HepG2 (cell line): ENCODE data around the gene C19orf73. TPM values are rescaled to one million over a fixed set of nuclear protein-coding genes. Genes with fewer than 3 reads are reported as not detected.

Experiments
- ESRRA ChIP-seq: sonication (generic); formaldehyde crosslinking; IDR thresholded peaks from 2 replicates; pipeline ENCODE4 v1.5.1; 2020; ENCODE audit warnings: mild to moderate bottlenecking, low read depth, missing genetic modification reagents
- FOXK1 ChIP-seq: sonication (generic); formaldehyde crosslinking; IDR thresholded peaks from 2 replicates; pipeline ENCODE4 v1.4.0; 2020; ENCODE audit warnings: low read depth, missing genetic modification reagents, borderline replicate concordance
- GABPA ChIP-seq, 2 experiments: IDR thresholded peaks; 2 replicates each; pipeline ENCODE4 v1.6.1; 2011 to 2016; ENCODE audit warnings: low read depth in 2 of 2, low read length in 1 of 2, missing biosample characterization in 1 of 2, missing genetic modification characterization in 1 of 2
- IKZF5 ChIP-seq: IDR thresholded peaks from 2 replicates; pipeline ENCODE4 v1.6.1; 2018; ENCODE audit warnings: missing genetic modification reagents, mild to moderate bottlenecking, missing compliant biosample characterization
- KDM2A ChIP-seq: sonication (generic); formaldehyde crosslinking; IDR thresholded peaks from 2 replicates; pipeline ENCODE4 v1.4.0; 2020; ENCODE audit warnings: low read depth, missing genetic modification reagents, borderline replicate concordance
- MEIS2 ChIP-seq: sonication (generic); formaldehyde crosslinking; IDR thresholded peaks from 2 replicates; pipeline ENCODE4 v1.9.0; 2021; ENCODE audit warnings: mild to moderate bottlenecking, missing genetic modification reagents
- MYC ChIP-seq: sonication (generic); formaldehyde crosslinking; IDR thresholded peaks from 2 replicates; pipeline ENCODE4 v1.9.0; 2021; ENCODE audit warnings: missing genetic modification reagents, borderline replicate concordance
- PPARG ChIP-seq: conservative IDR thresholded peaks from 2 replicates; pipeline ENCODE4 v1.6.1; 2016; ENCODE audit warnings: missing biosample characterization, missing genetic modification reagents
- REXO4 ChIP-seq: sonication (generic); formaldehyde crosslinking; IDR thresholded peaks from 2 replicates; pipeline ENCODE4 v1.8.0; 2022; ENCODE audit warnings: missing genetic modification reagents, mild to moderate bottlenecking, borderline replicate concordance
- SPEN ChIP-seq: sonication (generic); formaldehyde crosslinking; IDR thresholded peaks from 2 replicates; pipeline ENCODE4 v1.5.1; 2020; ENCODE audit warnings: low read depth, mild to moderate bottlenecking, missing genetic modification reagents
- THRA ChIP-seq: sonication (generic); formaldehyde crosslinking; IDR thresholded peaks from 2 replicates; pipeline ENCODE4 v1.4.0; 2020; ENCODE audit warnings: missing genetic modification reagents, borderline replicate concordance
- ZNF17 ChIP-seq: sonication (generic); formaldehyde crosslinking; IDR thresholded peaks from 2 replicates; pipeline ENCODE4 v1.5.0; 2020; ENCODE audit warnings: mild to moderate bottlenecking, missing genetic modification reagents
- ZNF263 ChIP-seq: sonication (generic); formaldehyde crosslinking; IDR thresholded peaks from 2 replicates; pipeline ENCODE4 v1.4.0; 2020; ENCODE audit warnings: missing genetic modification reagents
- ZNF550 ChIP-seq: sonication (generic); formaldehyde crosslinking; IDR thresholded peaks from 2 replicates; pipeline ENCODE4 v1.4.0; 2020; ENCODE audit warnings: mild to moderate bottlenecking, missing genetic modification reagents, borderline replicate concordance
- ZNF740 ChIP-seq: sonication (generic); formaldehyde crosslinking; IDR thresholded peaks from 2 replicates; pipeline ENCODE4 v1.4.0; 2020; ENCODE audit warnings: missing genetic modification reagents
- ZNF768 ChIP-seq: sonication (generic); formaldehyde crosslinking; IDR thresholded peaks from 2 replicates; pipeline ENCODE4 v1.4.0; 2020; ENCODE audit warnings: missing genetic modification reagents
- ZSCAN21 ChIP-seq: sonication (generic); formaldehyde crosslinking; IDR thresholded peaks from 2 replicates; pipeline ENCODE4 v1.8.0; 2022; ENCODE audit warnings: mild to moderate bottlenecking, missing genetic modification reagents, moderate library complexity, borderline replicate concordance
- polyA plus RNA-seq, 8 experiments: library from polyadenylated mRNA; depleted of rRNA in 3 of 8; stranded (reverse) in 7 of 8; unstranded in 1 of 8; fragments of >200 nt; fragmentation: Illumina TruSeq in 4 of 8; extraction: Trizol in 4 of 8; gene quantifications; 2 replicates each; pipeline versions ENCODE4 v1.2.1 to v1.2.3, GENCODE V29; 2011 to 2016; ENCODE audit warnings: low read depth in 4 of 8, missing spikeins in 1 of 8, mixed read lengths in 1 of 8; ENCODE audit not compliant: insufficient read depth in 1 of 8
- total RNA-seq, 5 experiments: library from RNA; depleted of rRNA; stranded (reverse); fragments of >200 nt; fragmentation: Illumina TruSeq; extraction: Trizol; gene quantifications; 2 replicates each; pipeline ENCODE4 v1.2.3, GENCODE V29; 2016; ENCODE audit warnings: low read depth in 1 of 5
- TF ChIP-seq, protein P1 (sequence below): sonication (generic); formaldehyde crosslinking; IDR thresholded peaks from 2 replicates; pipeline ENCODE4 v1.4.0; 2020; ENCODE audit warnings: low read depth, mild to moderate bottlenecking, missing genetic modification reagents
- TF ChIP-seq, protein P2 (sequence below): sonication (generic); formaldehyde crosslinking; IDR thresholded peaks from 2 replicates; pipeline ENCODE4 v1.9.0; 2022; ENCODE audit warnings: missing genetic modification reagents, mild to moderate bottlenecking, borderline replicate concordance
- TF ChIP-seq, protein P3 (sequence below): sonication (generic); formaldehyde crosslinking; conservative IDR thresholded peaks from 2 replicates; pipeline ENCODE4 v1.8.0; 2022; ENCODE audit warnings: mild to moderate bottlenecking, moderate library complexity, missing genetic modification reagents

C19orf73 gene
- total and polyA plus RNA-seq, 2 of the 13 experiments (the other 11 are each of a cell fraction or from before 2014, with no cell fraction given) = 1.4 to 1.5 TPM

DNA sequence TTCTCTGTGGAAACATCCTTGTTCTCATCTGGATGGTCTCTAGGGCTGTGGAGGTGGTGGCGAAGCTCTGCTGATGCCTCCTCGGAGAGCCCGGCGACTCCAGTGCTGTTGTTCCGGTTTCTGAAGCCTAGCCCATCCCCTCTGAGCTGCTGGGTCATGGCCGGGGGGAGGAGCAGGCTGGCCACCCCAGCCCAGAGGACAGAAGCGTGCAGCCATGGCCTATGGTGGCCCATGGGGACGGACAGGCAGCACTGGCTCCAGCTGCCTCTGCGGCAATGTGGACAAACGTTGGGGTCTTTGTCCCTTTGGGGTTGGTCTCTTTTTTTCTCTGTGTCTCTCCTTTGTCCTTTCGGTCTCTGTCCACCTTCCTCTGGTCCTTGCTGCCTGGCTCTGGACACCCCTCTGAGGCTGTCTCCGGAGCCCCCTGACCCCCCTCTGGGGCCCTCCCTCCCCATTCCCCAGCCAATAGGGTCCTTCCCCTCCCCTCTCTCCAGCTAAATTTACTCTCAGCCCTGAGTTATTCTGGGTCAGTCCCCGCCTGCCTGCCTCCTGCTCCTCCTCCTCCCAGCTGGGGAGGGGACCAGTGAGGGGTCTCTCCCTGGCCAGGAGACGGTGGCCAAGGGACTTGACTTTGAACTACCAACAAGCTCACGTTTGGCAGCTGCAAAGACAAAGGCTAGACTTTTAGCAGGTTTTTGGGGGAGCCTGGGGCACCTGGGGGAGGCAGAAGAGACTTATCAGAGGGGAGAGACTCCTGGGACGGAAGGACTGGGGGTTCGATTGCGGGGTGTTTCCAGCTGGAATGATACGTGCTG is 36.3 kb upstream of the C19orf73 start, which contains the start of gene HRC (continued):
- TF ChIP-seq THRA = no peak
- no peak for TF ChIP-seq REXO4
- TF ChIP-seq KDM2A (CRISPR knock-in tag) = no peak
- 0 out of 2 replicates have a peak, but pooled peaks have one; percentile 31 for TF ChIP-seq MEIS2 (CRISPR knock-in tag)
- TF ChIP-seq FOXK1 = peak; percentile 79; the same call in 1 of the 2 replicates
- TF ChIP-seq IKZF5 (CRISPR knock-in tag) = no peak
- TF ChIP-seq, protein P1, sequence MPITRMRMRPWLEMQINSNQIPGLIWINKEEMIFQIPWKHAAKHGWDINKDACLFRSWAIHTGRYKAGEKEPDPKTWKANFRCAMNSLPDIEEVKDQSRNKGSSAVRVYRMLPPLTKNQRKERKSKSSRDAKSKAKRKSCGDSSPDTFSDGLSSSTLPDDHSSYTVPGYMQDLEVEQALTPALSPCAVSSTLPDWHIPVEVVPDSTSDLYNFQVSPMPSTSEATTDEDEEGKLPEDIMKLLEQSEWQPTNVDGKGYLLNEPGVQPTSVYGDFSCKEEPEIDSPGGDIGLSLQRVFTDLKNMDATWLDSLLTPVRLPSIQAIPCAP (CRISPR knock-in tag) = no peak
- 0 out of 2 replicates have a peak, but pooled peaks have one; percentile 6 for TF ChIP-seq GABPA (IDR thresholded peaks at IDR 0.05; ENCODE audit: low read depth, low read length)
- peak; percentile 59 for TF ChIP-seq GABPA (CRISPR knock-in tag; IDR thresholded peaks at IDR 0.05; ENCODE audit: low read depth)
- TF ChIP-seq ZNF550 (CRISPR knock-in tag) = no peak
- TF ChIP-seq PPARG (CRISPR knock-in tag) = no peak
- TF ChIP-seq ESRRA = 0 out of 2 replicates have a peak, but pooled peaks have one; percentile 33
- peak; percentile 52; the same call in 1 of the 2 replicates for TF ChIP-seq SPEN (CRISPR knock-in tag)
- peak; percentile 61; the same call in 1 of the 2 replicates for TF ChIP-seq MYC (CRISPR knock-in tag)
- TF ChIP-seq, protein P2, sequence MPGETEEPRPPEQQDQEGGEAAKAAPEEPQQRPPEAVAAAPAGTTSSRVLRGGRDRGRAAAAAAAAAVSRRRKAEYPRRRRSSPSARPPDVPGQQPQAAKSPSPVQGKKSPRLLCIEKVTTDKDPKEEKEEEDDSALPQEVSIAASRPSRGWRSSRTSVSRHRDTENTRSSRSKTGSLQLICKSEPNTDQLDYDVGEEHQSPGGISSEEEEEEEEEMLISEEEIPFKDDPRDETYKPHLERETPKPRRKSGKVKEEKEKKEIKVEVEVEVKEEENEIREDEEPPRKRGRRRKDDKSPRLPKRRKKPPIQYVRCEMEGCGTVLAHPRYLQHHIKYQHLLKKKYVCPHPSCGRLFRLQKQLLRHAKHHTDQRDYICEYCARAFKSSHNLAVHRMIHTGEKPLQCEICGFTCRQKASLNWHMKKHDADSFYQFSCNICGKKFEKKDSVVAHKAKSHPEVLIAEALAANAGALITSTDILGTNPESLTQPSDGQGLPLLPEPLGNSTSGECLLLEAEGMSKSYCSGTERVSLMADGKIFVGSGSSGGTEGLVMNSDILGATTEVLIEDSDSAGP (CRISPR knock-in tag) = no peak
- no peak for TF ChIP-seq ZNF740 (CRISPR knock-in tag)
- TF ChIP-seq ZNF263 (CRISPR knock-in tag) = 0 out of 2 replicates have a peak, but pooled peaks have one; percentile 30
- 0 out of 2 replicates have a peak, but pooled peaks have one; percentile 34 for TF ChIP-seq ZSCAN21 (CRISPR knock-in tag)
- TF ChIP-seq ZNF768 (CRISPR knock-in tag) = peak; percentile 30; the same call in 1 of the 2 replicates
- no peak for TF ChIP-seq ZNF17 (CRISPR knock-in tag)
- TF ChIP-seq, protein P3, sequence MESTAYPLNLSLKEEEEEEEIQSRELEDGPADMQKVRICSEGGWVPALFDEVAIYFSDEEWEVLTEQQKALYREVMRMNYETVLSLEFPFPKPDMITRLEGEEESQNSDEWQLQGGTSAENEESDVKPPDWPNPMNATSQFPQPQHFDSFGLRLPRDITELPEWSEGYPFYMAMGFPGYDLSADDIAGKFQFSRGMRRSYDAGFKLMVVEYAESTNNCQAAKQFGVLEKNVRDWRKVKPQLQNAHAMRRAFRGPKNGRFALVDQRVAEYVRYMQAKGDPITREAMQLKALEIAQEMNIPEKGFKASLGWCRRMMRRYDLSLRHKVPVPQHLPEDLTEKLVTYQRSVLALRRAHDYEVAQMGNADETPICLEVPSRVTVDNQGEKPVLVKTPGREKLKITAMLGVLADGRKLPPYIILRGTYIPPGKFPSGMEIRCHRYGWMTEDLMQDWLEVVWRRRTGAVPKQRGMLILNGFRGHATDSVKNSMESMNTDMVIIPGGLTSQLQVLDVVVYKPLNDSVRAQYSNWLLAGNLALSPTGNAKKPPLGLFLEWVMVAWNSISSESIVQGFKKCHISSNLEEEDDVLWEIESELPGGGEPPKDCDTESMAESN (CRISPR knock-in tag) = no peak
